ENCODE data around the gene RAB30.
"Not testable (repeated sequence)": the region's sequence is repeated elsewhere in the genome, so short reads cannot be mapped to it uniquely, and the experiment has no call there.

RAB30 gene

DNA sequence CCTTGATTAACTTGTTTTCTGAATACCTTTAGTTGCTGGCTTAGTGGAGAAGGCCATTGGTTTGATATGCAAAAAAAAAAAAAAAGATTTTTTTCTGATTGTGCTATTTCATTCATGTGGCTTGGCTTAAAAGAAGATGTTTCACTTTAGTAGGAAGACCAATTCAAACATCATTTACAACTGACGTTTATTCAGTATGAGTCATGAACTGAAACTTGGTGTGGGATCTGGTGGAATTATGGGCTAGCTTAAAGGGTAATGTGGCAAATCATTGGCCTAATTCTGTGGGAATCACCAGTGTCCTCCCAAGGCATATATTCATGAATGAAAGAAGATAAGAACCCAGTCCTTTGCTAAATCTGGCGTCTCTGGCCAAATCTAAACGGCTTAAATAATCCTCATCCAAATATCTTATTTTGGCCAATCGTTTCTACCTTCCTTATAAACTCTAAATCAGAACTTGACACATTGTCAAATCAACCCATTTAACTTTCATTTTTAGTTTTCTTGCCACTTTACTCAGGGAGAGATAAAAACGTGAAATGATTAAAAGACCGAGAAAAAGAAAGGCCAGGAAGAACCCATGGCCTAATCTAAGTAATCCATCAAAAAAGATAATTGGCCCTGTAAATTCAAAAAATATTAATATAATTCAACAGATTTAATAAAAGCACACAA is 93.1 kb downstream of the RAB30 start:
- no peak for DNase-seq

DNA sequence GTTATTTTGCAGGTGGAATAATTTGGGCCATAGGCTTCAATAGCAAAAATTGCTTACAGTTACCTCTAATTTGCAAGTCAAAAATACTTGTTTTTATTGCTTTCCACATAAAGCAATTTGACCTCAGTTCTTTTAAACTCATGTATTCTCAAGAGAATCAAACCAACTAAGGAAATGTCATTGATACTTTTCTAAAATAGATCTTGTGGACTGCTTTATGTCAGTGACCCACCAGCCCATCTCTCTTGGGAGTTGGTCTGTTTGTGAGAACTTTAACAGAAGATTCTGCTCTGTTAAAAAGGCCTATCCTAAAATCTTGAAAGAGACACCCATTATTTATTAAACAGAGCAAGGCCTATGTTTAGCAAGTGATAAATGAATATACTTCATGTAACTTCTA is 94.9 kb downstream of the RAB30 start:
- DNase-seq: no peak

- no peak for DNase-seq
Observed at GRCh38 chr11:82975882-82976281, 95.8 kb downstream of the RAB30 start.

- no peak for DNase-seq
Observed at GRCh38 chr11:82974851-82975250, 96.8 kb downstream of the RAB30 start.

GRCh38 chr11:82974135-82974534 is 97.6 kb downstream of the RAB30 start:
- no peak for DNase-seq

GRCh38 chr11:82972103-82972502 is 99.6 kb downstream of the RAB30 start:
- no peak for DNase-seq

DNA sequence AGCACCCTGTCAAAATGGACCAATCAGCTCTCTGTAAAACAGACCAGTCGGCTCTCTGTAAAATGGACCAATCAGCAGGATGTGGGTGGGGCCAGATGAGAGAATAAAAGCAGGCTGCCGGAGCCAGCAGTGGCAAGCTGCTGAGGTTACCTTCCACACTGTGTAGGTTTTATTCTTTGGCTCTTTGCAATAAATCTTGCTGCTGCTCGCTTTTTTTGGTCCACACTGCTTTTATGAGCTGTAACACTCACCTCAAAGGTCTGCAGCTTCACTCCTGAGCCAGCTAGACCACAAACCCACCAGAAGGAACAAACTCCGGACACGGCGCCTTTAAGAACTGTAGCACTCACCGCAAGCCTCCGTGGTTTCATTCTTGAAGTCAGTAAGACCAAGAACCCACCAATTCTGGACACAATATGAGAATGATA is 100.2 kb downstream of the RAB30 start:
- peak; percentile 74 for DNase-seq

DNA sequence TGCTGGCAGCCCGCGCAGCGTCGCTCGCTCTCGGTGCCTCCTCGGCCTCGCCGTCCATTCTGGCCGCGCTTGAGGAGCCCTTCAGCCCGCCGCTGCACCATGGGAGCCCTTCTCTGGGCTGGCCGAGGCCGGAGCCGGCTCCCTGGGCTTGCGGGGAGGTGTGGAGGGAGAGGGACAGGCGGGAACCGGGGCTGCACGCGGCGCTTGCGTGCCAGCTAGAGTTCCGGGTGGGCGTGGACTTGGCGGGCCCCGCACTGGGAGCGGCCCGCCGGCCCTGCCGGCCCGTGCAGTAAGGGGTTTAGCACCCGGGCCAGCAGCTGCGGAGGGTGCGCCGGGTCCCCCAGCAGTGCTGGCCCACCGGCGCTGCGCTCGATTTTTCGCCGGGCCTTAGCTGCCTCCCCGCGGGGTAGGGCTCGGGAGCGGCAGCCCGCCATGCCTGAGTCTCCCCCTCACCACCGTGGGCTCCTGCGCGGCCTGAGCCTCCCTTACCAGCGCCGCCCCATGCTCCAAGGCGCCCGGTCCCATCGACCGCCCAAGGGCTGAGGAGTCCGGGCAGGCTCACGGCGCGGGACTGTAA is 101.1 kb downstream of the RAB30 start:
- DNase-seq: not testable (repeated sequence)

DNA sequence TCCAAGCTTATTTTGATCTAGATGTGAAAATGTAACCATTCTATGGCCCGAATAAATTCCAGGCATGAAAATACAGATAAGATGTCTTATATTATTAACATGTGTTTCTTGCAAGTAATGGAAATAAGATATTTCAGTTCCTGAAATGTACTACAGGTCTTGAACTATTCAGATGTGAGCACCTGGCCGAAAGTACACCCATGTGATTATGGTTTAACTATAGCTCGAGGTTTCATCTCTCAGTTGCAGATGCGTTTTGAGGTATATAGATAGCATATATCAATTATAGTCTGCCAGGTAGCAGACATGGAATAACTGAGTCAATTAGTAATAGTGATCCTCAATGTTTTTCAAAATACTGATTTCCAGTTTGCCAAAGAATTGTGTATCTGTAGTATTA is 101.9 kb downstream of the RAB30 start:
- no peak for DNase-seq

DNA sequence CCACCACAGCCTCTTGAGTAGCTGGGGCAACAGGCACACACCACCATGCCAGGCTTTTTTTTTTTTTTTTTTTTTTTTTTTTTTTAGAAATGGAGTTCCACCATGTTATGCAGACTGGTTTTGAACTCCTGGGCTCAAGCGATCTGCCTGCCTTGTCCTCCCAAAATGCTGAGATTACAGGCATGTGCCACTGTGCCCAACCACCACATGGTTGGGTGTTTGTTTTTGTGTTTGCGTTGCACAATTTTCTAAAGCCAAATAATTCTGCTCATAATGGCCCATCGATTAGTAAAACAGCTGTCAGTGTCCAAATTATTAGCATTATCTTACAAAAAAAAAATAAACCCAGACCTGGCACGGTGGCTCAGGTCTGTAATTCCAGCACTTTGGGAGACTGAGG is 104.3 kb downstream of the RAB30 start:
- DNase-seq: no peak

DNA sequence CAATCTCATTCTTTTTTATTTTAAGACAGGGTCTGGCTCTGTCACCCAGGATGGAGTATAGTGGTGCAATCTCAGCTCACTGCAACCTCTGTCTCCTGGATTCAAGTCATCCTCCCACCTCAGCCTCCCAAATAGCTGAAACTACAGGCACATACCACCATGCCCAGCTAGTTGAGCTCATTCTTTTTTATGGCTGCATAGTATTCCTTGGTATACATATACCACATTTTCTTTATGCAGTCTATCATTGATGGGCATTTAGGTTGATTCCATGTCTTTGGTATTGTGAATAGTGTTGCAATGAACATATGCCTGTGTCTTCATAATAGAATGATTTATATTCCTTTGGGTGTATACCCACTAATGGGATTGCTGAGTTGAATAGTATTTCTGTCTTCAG is 109.7 kb downstream of the RAB30 start:
- not testable (repeated sequence) for DNase-seq

GRCh38 chr11:82960779-82961143 is 110.9 kb downstream of the RAB30 start:
- DNase-seq: no peak

DNA sequence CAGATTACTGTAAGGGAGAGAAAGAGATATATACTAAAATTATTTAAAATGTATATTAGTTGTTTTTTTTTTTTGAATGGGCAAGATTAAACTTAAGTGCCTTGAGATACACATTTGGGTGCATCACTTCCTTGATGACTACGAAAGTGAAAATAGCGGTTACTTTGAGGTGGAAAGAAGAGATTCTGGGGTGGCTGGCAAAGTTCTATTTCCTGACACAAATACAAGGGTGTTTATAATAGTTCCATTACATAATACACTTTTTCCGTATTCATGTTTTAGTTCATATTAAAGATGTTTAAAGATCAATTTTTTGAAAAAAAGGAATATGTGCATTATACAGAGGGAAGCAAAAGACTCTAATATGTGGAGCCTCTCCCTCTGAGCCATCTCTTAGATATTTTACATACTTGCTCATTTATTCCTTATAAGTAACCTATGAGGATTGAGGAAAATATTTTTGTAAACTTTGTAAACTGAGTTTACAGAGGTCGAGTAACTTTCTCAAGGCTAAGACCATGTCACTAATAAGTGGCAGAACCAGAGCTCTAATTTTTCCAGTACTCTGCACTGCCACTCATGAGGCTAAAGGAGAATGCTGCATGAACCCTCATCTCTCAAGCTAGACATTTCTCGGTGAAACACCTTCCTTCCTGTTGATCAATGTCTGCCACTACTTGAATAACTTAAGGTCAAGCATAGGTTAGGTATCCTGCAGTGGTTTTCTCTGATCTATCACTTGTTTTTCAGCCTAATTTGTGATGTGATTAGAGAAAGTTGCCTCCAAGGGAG is 111.5 kb downstream of the RAB30 start:
- DNase-seq: no peak

DNA sequence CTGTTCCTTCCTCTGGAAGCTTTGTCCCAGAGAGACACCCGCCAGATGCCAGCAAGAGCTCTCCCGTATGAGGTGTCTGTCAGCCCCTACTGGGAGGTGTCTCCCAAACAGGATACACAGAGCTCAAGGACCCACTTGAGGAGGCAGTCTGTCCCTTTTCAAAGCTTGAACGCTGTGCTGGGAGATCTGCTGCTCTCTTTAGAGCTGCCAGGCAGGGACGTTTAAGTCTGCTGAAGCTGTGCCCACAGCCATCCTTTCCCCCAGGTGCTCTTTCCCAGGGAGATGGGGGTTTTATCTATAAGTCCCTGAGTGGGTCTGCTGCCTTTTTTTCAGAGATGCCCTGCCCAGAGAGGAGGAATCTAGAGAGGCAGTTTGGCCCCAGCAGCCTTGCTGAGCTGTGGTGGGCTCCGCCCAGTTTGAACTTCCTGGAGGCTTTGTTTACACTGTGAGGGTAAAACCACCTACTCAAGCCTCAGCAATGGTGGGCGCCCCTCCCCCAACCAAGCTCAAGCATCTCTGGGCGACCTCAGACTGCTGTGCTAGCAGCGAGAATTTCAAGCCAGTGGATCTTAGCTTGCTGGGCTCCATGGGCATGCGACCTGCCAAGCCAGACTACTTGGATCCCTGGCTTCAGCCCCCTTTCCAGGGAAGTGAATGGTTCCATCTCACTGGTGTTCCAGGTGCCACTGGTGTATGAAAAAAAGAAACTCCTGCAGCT is 115.8 kb downstream of the RAB30 start:
- not testable (repeated sequence) for DNase-seq

DNA sequence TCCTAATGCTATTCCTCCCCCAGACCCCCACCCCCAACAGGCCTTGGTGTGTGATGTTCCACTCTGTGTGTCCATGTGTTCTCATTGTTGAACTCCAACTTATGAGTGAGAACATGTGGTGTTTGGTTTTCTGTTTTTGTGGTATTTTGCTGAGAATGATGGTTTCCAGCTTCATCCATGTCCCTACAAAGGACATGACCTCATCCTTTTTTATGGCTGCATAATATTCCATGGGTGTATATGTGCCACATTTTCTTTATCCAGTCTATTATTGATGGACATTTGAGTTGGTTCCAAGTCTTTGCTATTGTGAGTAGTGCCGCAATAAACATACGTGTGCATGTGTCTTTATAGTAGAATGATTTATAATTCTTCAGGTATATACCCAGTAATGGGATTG is 121.2 kb downstream of the RAB30 start:
- DNase-seq: not testable (repeated sequence)

- DNase-seq: no peak
Observed at GRCh38 chr11:82949352-82949751, 122.3 kb downstream of the RAB30 start.

GRCh38 chr11:82945682-82946081 is 126.0 kb downstream of the RAB30 start:
- no peak for DNase-seq

GRCh38 chr11:82945041-82945440 is 126.7 kb downstream of the RAB30 start:
- not testable (repeated sequence) for DNase-seq

DNA sequence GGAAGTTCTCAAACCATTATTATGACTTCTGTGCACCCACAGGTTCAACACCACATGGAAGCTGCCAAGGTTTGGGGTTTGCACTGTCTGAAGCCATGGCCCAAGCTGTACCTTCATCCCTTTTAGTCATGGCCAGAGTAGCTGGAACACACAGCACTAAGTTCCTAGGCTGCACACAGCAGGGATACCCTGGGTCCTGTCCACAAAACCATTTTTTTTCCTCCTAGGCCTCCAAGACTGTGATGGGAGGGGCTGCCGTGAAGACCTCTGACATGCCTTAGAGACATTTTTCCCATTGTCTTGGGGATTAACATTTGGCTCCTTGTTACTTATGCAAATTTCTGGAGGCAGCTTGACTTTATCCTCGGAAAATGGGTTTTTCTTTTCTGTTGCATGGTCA is 127.5 kb downstream of the RAB30 start:
- DNase-seq: no peak

DNA sequence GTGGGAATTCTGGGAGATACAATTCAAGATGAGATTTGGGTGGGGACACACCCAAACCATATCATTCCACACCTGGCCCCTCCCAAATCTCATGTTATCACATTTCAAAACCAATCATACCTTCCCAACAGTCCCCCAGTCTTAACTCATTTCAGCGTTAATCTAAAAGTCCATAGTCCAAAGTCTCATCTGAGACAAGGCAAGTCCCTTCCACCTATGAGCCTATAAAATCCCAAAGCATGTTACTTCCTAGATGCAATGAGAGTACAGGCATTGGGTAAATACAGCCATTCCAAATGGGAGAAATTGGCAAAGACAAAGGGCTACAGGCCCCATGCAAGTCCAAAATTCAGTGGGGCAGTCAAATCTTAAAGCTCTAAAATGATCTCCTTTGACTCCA is 128.3 kb downstream of the RAB30 start:
- not testable (repeated sequence) for DNase-seq

- DNase-seq: no peak
Observed at GRCh38 chr11:82942376-82942775, 129.3 kb downstream of the RAB30 start.

DNA sequence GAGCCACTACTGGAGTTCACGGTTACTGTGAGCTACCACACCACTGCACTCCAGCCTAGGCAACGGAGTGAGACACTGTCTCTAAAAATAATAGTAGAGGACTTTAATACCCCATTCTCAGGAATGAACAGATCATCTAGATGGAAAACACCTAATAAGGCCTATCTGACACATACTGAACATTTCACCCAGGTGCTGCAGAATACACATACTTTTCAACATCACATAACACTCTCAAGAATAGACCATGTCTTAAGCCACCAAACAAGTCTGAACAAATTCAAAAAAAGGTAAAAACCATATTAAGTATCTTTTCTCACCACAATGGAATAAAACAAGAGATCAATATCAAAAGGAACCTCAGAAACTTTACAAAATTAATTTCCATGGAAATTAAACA is 132.2 kb downstream of the RAB30 start:
- no peak for DNase-seq

- no peak for DNase-seq
Observed at GRCh38 chr11:82937554-82937953, 134.1 kb downstream of the RAB30 start.

DNA sequence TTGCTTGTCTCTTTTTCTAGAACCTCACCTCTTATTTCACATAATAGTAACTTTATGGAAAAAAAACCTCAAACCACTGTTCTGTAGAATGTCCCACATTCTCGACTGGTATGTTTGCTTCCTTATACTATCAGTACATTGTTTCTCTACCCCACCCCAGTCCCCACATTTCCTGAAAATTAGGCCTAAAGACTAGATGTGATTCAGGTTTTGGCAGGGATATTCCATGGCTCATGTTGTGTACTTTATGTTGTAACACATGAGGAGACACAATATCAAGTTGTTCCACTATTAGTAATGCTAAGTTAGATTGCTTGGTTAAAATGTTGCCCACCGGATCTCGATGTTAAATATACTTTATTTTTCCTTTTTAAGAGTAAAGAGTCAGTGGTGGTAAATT is 135.4 kb downstream of the RAB30 start:
- DNase-seq: no peak

Data from KG1 (cell line).